Tibial nerve (tissue), 4 donors: ENCODE measurements around the gene FGD4. TPM values are rescaled to one million over a fixed set of nuclear protein-coding genes. Genes with fewer than 3 reads are reported as not detected.

Experiments used
- DNase-seq, 2 donors: peaks; one replicate each; pipeline ENCODE4 v3.0.0-alpha.2; 2019; ENCODE audit warnings: low spot score in 2 of 2
- H3K27ac ChIP-seq, 4 donors: fragments of 200-600 bp; sonication (generic) in 3 of 4; one replicate each; pipeline ENCODE4 v1.5.1; 2017 to 2019; ENCODE audit warnings: mild to moderate bottlenecking in 1 of 4
- H3K27me3 ChIP-seq, 2 donors: fragments of 200-600 bp; sonication (generic) in 1 of 2; one replicate each; pipeline versions ENCODE4 v1.5.1 to v1.6.0; 2017 to 2019
- H3K36me3 ChIP-seq, 3 donors: fragments of 200-600 bp; sonication (generic); one replicate each; pipeline ENCODE4 v1.5.1; 2018 to 2019
- H3K4me1 ChIP-seq, 4 donors: fragments of 200-600 bp; sonication (generic) in 3 of 4; one replicate each; pipeline ENCODE4 v1.5.1; 2017 to 2019
- H3K4me3 ChIP-seq, 4 donors: fragments of 200-600 bp; sonication (generic) in 3 of 4; one replicate each; pipeline ENCODE4 v1.5.1; 2017 to 2019; ENCODE audit warnings: mild to moderate bottlenecking in 1 of 4, moderate library complexity in 1 of 4
- H3K9me3 ChIP-seq, 4 donors: fragments of 200-600 bp; sonication (generic) in 3 of 4; one replicate each; pipeline ENCODE4 v1.5.1; 2017 to 2019
- EP300 ChIP-seq, 2 donors: sonication (generic); formaldehyde crosslinking; IDR thresholded peaks; one replicate each; pipeline ENCODE4 v1.6.1; 2017; ENCODE audit warnings: antibody characterized with exemption in 2 of 2, mild to moderate bottlenecking in 1 of 2
- POLR2A ChIP-seq, 2 donors: fragments of 450-650 bp; IDR thresholded peaks; one replicate each; pipeline ENCODE4 v1.6.1; 2017; ENCODE audit warnings: antibody characterized with exemption in 2 of 2, mild to moderate bottlenecking in 2 of 2, moderate library complexity in 2 of 2
- WGBS, 2 donors: methylation state at CpG; one replicate each; pipeline ENCODE4 v1.1.5; 2018; 5-methylcytosine and 5-hydroxymethylcytosine counted together
- total RNA-seq, 4 donors: library from RNA; depleted of rRNA; stranded (reverse); fragments of >200 nt; gene quantifications; one replicate each; pipeline ENCODE4 v1.1.0, GENCODE V29; 2016
- TF ChIP-seq, protein P1 (sequence below), 5 experiments: fragments of 200-600 bp in 3 of 5; fragments of 450-650 bp in 2 of 5; sonication (generic) in 3 of 5; IDR thresholded peaks; one replicate each; pipeline ENCODE4 v1.5.1; 2016 to 2019; ENCODE audit warnings: antibody characterized with exemption in 5 of 5, mild to moderate bottlenecking in 3 of 5, moderate library complexity in 2 of 5

Gene FGD4
- total RNA-seq, 4 donors from 2014 or later: 78.3 to 102 (median 84.2) TPM

DNA sequence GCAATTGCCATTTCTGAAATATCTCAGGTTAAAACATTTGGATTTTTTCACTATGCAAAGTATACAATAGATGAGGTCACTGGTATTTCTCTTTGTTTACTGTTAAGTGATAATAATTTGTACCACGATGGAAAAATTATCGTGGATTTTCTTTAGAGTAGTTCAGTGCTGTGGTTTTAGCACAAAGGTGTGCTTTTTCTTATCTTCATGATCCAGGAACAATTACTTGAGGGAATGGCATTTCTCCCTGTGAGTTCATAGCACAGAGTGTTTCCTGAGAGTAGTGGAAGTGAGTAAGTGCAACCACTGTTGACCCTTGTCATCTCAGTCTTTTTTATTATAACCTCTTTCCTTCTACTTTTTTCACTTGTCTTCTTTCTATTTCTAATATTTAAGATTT lies 86.8 kb downstream of the FGD4 start:
- 24 to 33% methylated on average over 2 of the region's 2 CpGs for WGBS, 2 donors
- Histone ChIP-seq H3K4me1 (peaks cover 0 to 25% (median 13%) of the 10 kb centered on the region in 4 donors), H3K36me3 (no peaks in the 10 kb centered on the region), H3K27me3 (no peaks in the 10 kb centered on the region), H3K4me3 (peak overlapping the region in 1 of 4 donors; percentile 22), H3K27ac (peak overlapping the region in 2 of 4 donors; percentile 57 to 63), H3K9me3 (no peaks in the 10 kb centered on the region)
- DNase-seq: no peak
- no peak for TF ChIP-seq EP300 (IDR thresholded peaks at IDR 0.05)
- TF ChIP-seq, protein P1, sequence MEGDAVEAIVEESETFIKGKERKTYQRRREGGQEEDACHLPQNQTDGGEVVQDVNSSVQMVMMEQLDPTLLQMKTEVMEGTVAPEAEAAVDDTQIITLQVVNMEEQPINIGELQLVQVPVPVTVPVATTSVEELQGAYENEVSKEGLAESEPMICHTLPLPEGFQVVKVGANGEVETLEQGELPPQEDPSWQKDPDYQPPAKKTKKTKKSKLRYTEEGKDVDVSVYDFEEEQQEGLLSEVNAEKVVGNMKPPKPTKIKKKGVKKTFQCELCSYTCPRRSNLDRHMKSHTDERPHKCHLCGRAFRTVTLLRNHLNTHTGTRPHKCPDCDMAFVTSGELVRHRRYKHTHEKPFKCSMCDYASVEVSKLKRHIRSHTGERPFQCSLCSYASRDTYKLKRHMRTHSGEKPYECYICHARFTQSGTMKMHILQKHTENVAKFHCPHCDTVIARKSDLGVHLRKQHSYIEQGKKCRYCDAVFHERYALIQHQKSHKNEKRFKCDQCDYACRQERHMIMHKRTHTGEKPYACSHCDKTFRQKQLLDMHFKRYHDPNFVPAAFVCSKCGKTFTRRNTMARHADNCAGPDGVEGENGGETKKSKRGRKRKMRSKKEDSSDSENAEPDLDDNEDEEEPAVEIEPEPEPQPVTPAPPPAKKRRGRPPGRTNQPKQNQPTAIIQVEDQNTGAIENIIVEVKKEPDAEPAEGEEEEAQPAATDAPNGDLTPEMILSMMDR (IDR thresholded peaks at IDR 0.05): no peak

DNA sequence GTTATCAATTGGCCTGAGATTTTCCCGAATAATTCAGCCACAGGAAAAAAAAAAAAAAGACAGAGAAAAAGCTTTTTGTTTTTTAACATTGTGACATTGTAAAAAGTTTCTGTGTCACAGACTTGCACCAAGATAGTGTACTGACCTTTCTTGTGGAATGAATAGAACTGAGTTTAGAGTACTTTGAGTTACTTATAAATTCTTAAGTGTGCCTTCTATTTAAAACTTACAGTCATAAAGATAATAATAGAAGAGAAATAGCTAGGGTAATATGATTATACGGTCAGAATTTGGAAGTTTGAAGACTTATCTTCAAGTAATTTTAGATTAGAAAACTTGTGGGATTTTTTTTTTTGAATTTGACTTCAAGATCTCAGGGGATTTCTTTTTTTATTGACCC lies 88.8 kb downstream of the FGD4 start:
- Histone ChIP-seq H3K4me3 (peak overlapping the region in 1 of 4 donors; percentile 22), H3K4me1 (peaks cover 0 to 29% (median 8%) of the 10 kb centered on the region in 4 donors), H3K9me3 (no peaks in the 10 kb centered on the region), H3K36me3 (no peaks in the 10 kb centered on the region), H3K27ac (peak overlapping the region in 2 of 4 donors; percentile 51 to 63), H3K27me3 (no peaks in the 10 kb centered on the region)
- no peak for TF ChIP-seq EP300 (IDR thresholded peaks at IDR 0.05)
- TF ChIP-seq POLR2A (IDR thresholded peaks at IDR 0.05): no peak
- TF ChIP-seq, protein P1 (IDR thresholded peaks at IDR 0.05): no peak
- no peak for DNase-seq
- WGBS, 2 donors: 27 to 36% methylated on average over 2 of the region's 2 CpGs

DNA sequence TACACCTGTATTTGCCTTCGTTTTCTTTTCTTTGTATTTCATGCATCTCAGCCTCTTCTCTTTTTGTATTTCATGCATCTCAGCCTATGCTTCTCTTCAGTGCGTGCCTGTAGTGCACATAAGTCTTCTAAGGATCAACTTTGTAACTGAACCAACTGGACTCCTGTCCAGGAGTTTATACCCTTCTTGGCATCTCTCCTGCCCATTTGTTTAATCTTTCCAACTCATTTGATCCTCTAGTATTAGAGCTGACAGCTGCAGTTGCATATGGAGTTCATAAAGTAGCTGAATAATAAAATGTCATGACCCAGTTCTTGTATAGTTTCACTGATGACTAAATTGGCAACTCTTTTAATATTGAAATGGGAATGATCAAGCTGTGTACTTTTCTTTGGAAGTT lies 89.7 kb downstream of the FGD4 start:
- 56 to 86% methylated on average over 2 of the region's 2 CpGs for WGBS, 2 donors
- Histone ChIP-seq H3K36me3 (no peaks in the 10 kb centered on the region), H3K4me1 (peaks cover 0 to 20% (median under 1%) of the 10 kb centered on the region in 4 donors), H3K27ac (no peak overlapping the region), H3K9me3 (no peaks in the 10 kb centered on the region), H3K27me3 (no peaks in the 10 kb centered on the region), H3K4me3 (no peak overlapping the region)
- TF ChIP-seq EP300 (IDR thresholded peaks at IDR 0.05) (no peak), POLR2A (IDR thresholded peaks at IDR 0.05) (no peak)
- TF ChIP-seq, protein P1 (IDR thresholded peaks at IDR 0.05): no peak
- no peak for DNase-seq

DNA sequence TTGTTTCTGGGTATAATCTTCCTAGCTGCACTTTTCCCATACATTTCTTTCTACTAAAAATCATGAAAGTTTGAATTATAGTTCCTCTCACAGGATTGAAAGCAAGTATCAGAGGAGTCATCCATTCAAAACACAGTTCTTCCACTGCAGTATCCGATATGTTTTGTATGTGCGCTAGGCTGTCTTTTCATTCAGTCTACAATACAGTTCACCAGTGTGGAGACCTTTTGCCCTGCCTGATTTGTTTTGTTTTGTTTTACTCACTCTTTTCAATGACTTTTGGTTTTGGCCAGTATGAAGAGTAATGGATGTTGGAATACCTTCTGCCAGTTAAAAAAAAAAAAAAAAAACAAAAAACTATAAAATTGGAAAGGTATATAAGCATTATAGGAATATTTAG lies 91.4 kb downstream of the FGD4 start:
- TF ChIP-seq EP300 (IDR thresholded peaks at IDR 0.05) (no peak), POLR2A (IDR thresholded peaks at IDR 0.05) (no peak)
- TF ChIP-seq, protein P1 (IDR thresholded peaks at IDR 0.05): no peak
- Histone ChIP-seq H3K4me1 (peaks cover 0 to 31% (median 3%) of the 10 kb centered on the region in 4 donors), H3K27me3 (no peaks in the 10 kb centered on the region), H3K27ac (no peak overlapping the region), H3K4me3 (no peak overlapping the region), H3K36me3 (no peaks in the 10 kb centered on the region), H3K9me3 (no peaks in the 10 kb centered on the region)
- 59 to 62% methylated on average over 2 of the region's 2 CpGs for WGBS, 2 donors
- no peak for DNase-seq

DNA sequence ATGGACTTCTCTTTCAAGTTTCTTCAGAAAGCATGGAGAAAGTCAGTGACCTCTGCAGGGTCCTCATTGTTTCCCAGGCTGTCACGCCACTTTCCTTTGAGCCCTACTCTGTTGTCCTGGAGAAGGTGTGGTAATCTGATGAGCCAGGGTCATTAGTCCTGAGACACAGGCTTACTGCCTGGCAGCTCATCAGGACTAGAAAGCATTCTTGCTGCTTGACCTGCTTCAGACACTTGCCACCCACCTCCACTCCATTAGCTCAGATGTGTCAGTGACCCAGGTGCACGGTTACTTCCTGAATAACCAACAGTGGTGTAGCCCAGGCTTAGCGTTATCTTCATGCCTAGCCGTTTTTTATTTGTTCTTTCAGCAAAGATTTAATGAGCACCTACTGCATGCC lies 93.9 kb downstream of the FGD4 start:
- TF ChIP-seq EP300 (IDR thresholded peaks at IDR 0.05) (no peak), POLR2A (IDR thresholded peaks at IDR 0.05) (no peak)
- TF ChIP-seq, protein P1 (IDR thresholded peaks at IDR 0.05): no peak
- Histone ChIP-seq H3K27ac (no peak overlapping the region), H3K4me3 (no peak overlapping the region), H3K9me3 (no peaks in the 10 kb centered on the region), H3K36me3 (no peaks in the 10 kb centered on the region), H3K4me1 (peaks cover 0 to 53% (median 9%) of the 10 kb centered on the region in 4 donors), H3K27me3 (no peaks in the 10 kb centered on the region)
- no peak for DNase-seq
- 78 to 79% methylated on average over 4 of the region's 4 CpGs for WGBS, 2 donors
